Uterus (tissue), 2 donors: ENCODE measurements around the gene EPS8L1.

Experiments
- POLR2A ChIP-seq, 2 donors: fragments of 450-650 bp; IDR thresholded peaks; one replicate each; pipeline ENCODE4 v1.6.1; 2016; ENCODE audit warnings: antibody characterized with exemption in 2 of 2, mild to moderate bottlenecking in 1 of 2, moderate library complexity in 1 of 2
- TF ChIP-seq, protein P1 (sequence below), 4 experiments: fragments of 200-600 bp in 2 of 4; fragments of 450-650 bp in 2 of 4; sonication (generic) in 2 of 4; IDR thresholded peaks; one replicate each; pipeline ENCODE4 v1.5.1; 2016 to 2019; ENCODE audit warnings: antibody characterized with exemption in 4 of 4, mild to moderate bottlenecking in 2 of 4, moderate library complexity in 1 of 4

GRCh38 chr19:55098716-55099556, 23.3 kb downstream of the EPS8L1 start:
- TF ChIP-seq, protein P1, sequence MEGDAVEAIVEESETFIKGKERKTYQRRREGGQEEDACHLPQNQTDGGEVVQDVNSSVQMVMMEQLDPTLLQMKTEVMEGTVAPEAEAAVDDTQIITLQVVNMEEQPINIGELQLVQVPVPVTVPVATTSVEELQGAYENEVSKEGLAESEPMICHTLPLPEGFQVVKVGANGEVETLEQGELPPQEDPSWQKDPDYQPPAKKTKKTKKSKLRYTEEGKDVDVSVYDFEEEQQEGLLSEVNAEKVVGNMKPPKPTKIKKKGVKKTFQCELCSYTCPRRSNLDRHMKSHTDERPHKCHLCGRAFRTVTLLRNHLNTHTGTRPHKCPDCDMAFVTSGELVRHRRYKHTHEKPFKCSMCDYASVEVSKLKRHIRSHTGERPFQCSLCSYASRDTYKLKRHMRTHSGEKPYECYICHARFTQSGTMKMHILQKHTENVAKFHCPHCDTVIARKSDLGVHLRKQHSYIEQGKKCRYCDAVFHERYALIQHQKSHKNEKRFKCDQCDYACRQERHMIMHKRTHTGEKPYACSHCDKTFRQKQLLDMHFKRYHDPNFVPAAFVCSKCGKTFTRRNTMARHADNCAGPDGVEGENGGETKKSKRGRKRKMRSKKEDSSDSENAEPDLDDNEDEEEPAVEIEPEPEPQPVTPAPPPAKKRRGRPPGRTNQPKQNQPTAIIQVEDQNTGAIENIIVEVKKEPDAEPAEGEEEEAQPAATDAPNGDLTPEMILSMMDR (IDR thresholded peaks at IDR 0.05): no peak
- no peak for TF ChIP-seq POLR2A (IDR thresholded peaks at IDR 0.05)
